H9 (cell line): Measurements from ENCODE around the gene COLEC12. TPM values are rescaled to one million over a fixed set of nuclear protein-coding genes. Genes with fewer than 3 reads are reported as not detected.

Experiments used
- DNase-seq: peaks from one replicate; pipeline ENCODE4 v3.0.0-alpha.2; 2017
- H2AFZ ChIP-seq: one replicate; pipeline ENCODE4 v1.6.1; 2013; ENCODE audit warnings: mild to moderate bottlenecking, low read length, control low read depth, moderate library complexity
- H2AK5ac ChIP-seq: 2 replicates; pipeline ENCODE4 v1.6.1; 2013; ENCODE audit warnings: low read length, control low read depth, mixed read lengths; ENCODE audit not compliant: insufficient read length
- H2BK120ac ChIP-seq: one replicate; pipeline ENCODE4 v1.6.1; 2013; ENCODE audit warnings: low read depth, mild to moderate bottlenecking, low read length, control low read depth, inconsistent platforms; ENCODE audit not compliant: poor library complexity, severe bottlenecking
- H2BK12ac ChIP-seq: 2 replicates; pipeline ENCODE4 v1.6.1; 2013; ENCODE audit warnings: low read length, control low read depth, mixed read lengths, low read depth; ENCODE audit not compliant: insufficient read length
- H2BK15ac ChIP-seq: 2 replicates; pipeline ENCODE4 v1.6.1; 2013; ENCODE audit warnings: low read depth, low read length, control low read depth
- H2BK20ac ChIP-seq: one replicate; pipeline ENCODE4 v1.6.1; 2013; ENCODE audit warnings: low read depth, mild to moderate bottlenecking, low read length, control low read depth, inconsistent platforms; ENCODE audit not compliant: poor library complexity, severe bottlenecking
- H2BK5ac ChIP-seq: 2 replicates; pipeline ENCODE4 v1.6.1; 2013; ENCODE audit warnings: low read length, control low read depth, mixed read lengths; ENCODE audit not compliant: insufficient read length
- H3K14ac ChIP-seq: 2 replicates; pipeline ENCODE4 v1.6.1; 2013; ENCODE audit warnings: low read length, control low read depth; ENCODE audit not compliant: insufficient read depth
- H3K18ac ChIP-seq: 2 replicates; pipeline ENCODE4 v1.6.1; 2013; ENCODE audit warnings: low read depth, mild to moderate bottlenecking, mixed read lengths, low read length, control low read depth; ENCODE audit not compliant: insufficient read length
- H3K23ac ChIP-seq: 2 replicates; pipeline ENCODE4 v1.6.1; 2013; ENCODE audit warnings: low read length, control low read depth, mixed read lengths, low read depth; ENCODE audit not compliant: insufficient read length
- H3K23me2 ChIP-seq: 2 replicates; pipeline ENCODE4 v1.6.1; 2013; ENCODE audit warnings: low read depth, mild to moderate bottlenecking, mixed read lengths, low read length, control low read depth; ENCODE audit not compliant: insufficient read length, poor library complexity, severe bottlenecking
- H3K27ac ChIP-seq: 2 replicates; pipeline ENCODE4 v1.5.1; 2013; ENCODE audit warnings: low read length, control low read depth, mixed read lengths, low read depth; ENCODE audit not compliant: insufficient read length
- H3K27me3 ChIP-seq: 2 replicates; pipeline ENCODE4 v1.6.1; 2013; ENCODE audit warnings: low read length, control low read depth, inconsistent platforms; ENCODE audit not compliant: insufficient read depth
- H3K4ac ChIP-seq: 2 replicates; pipeline ENCODE4 v1.6.1; 2013; ENCODE audit warnings: low read depth, mild to moderate bottlenecking, control low read depth, inconsistent platforms, low read length, moderate library complexity
- H3K4me1 ChIP-seq: 2 replicates; pipeline ENCODE4 v1.6.1; 2013; ENCODE audit warnings: low read length, control low read depth, inconsistent platforms; ENCODE audit not compliant: insufficient read depth
- H3K4me2 ChIP-seq: 2 replicates; pipeline ENCODE4 v1.6.1; 2013; ENCODE audit warnings: low read length, control low read depth, mixed read lengths; ENCODE audit not compliant: insufficient read length, insufficient read depth
- H3K56ac ChIP-seq: 2 replicates; pipeline ENCODE4 v1.6.1; 2013; ENCODE audit warnings: low read depth, mild to moderate bottlenecking, mixed read lengths, low read length, control low read depth; ENCODE audit not compliant: insufficient read length
- H3K79me1 ChIP-seq: 2 replicates; pipeline ENCODE4 v1.6.1; 2013; ENCODE audit warnings: low read depth, mild to moderate bottlenecking, moderate library complexity, low read length, control low read depth, inconsistent platforms; ENCODE audit not compliant: insufficient read depth, poor library complexity, severe bottlenecking
- H3K79me2 ChIP-seq: 2 replicates; pipeline ENCODE4 v1.6.1; 2013; ENCODE audit warnings: low read length, control low read depth, inconsistent platforms; ENCODE audit not compliant: insufficient read depth
- H3K9ac ChIP-seq: 2 replicates; pipeline ENCODE4 v1.6.1; 2013; ENCODE audit warnings: low read length, control low read depth, mixed read lengths; ENCODE audit not compliant: insufficient read length; ENCODE audit errors: extremely low read depth
- H3K9me3 ChIP-seq: one replicate; pipeline ENCODE4 v1.6.1; 2013; ENCODE audit warnings: low read depth, low read length, inconsistent platforms; ENCODE audit not compliant: control insufficient read depth
- H3T11ph ChIP-seq: one replicate; pipeline ENCODE4 v1.6.1; 2013; ENCODE audit warnings: mild to moderate bottlenecking, low read length, control low read depth, inconsistent platforms
- H4K20me1 ChIP-seq: one replicate; pipeline ENCODE4 v1.6.1; 2013; ENCODE audit not compliant: control insufficient read depth, insufficient read length, insufficient read depth
- H4K5ac ChIP-seq: 2 replicates; pipeline ENCODE4 v1.6.1; 2013; ENCODE audit warnings: low read depth, mild to moderate bottlenecking, mixed read lengths, low read length, control low read depth; ENCODE audit not compliant: insufficient read length
- H4K8ac ChIP-seq: replicated peaks from 2 replicates; pipeline ENCODE4 v1.6.1; 2013; ENCODE audit warnings: low read length, control low read depth, mixed read lengths, low read depth; ENCODE audit not compliant: insufficient read length
- H4K91ac ChIP-seq: 2 replicates; pipeline ENCODE4 v1.6.1; 2013; ENCODE audit warnings: low read depth, mild to moderate bottlenecking, moderate library complexity, mixed read lengths, low read length, control low read depth; ENCODE audit not compliant: insufficient read length
- H3K27ac Mint-ChIP-seq, 3 experiments: 2 replicates in 2 of 3; 3 replicates in 1 of 3; pipeline ENCODE4 v1.8.0; 2020 to 2021; ENCODE audit warnings: mixed read lengths in 3 of 3, mild to moderate bottlenecking in 1 of 3, moderate library complexity in 1 of 3
- H3K27me3 Mint-ChIP-seq: 2 replicates; pipeline ENCODE4 v1.8.0; 2021; ENCODE audit warnings: low read depth, mild to moderate bottlenecking, moderate library complexity, mixed read lengths
- H3K36me3 Mint-ChIP-seq, 3 experiments: 2 replicates in 2 of 3; 3 replicates in 1 of 3; pipeline ENCODE4 v1.8.0; 2020 to 2021; ENCODE audit warnings: low read depth in 3 of 3, mixed read lengths in 3 of 3; ENCODE audit not compliant: insufficient read depth in 1 of 3
- H3K4me1 Mint-ChIP-seq, 2 experiments: 2 replicates each; pipeline ENCODE4 v1.8.0; 2020; ENCODE audit warnings: mixed read lengths in 2 of 2
- H3K4me3 Mint-ChIP-seq, 2 experiments: 2 replicates in 1 of 2; 3 replicates in 1 of 2; pipeline ENCODE4 v1.8.0; 2020 to 2021; ENCODE audit warnings: mild to moderate bottlenecking in 2 of 2, mixed read lengths in 2 of 2, moderate library complexity in 1 of 2
- H3K9me3 Mint-ChIP-seq, 2 experiments: 2 replicates in 1 of 2; 3 replicates in 1 of 2; pipeline ENCODE4 v1.8.0; 2020; ENCODE audit warnings: mild to moderate bottlenecking in 2 of 2, mixed read lengths in 2 of 2, moderate library complexity in 1 of 2
- WGBS: extraction: QIAGEN DNeasy Blood & Tissue Kit; methylation state at CpG from one replicate; pipeline ENCODE4 v1.1.7; 2013; ENCODE audit warnings: missing lambda C conversion rate, low lambda C conversion rate, mixed read lengths; ENCODE audit not compliant: insufficient read length; ENCODE audit errors: extremely low coverage; 5-methylcytosine and 5-hydroxymethylcytosine counted together
- total RNA-seq: library from RNA; stranded (reverse); gene quantifications from 2 replicates; pipeline ENCODE4 v1.2.1, GENCODE V29; 2021
- TF ChIP-seq, protein P1 (sequence below): fragments of 200-600 bp; sonication (generic); conservative IDR thresholded peaks from 3 replicates; pipeline ENCODE4 v1.8.0; 2021; ENCODE audit warnings: antibody characterized with exemption, mild to moderate bottlenecking

Gene COLEC12
- total RNA-seq, 1 experiment from 2014 or later: 0.70 TPM

DNA sequence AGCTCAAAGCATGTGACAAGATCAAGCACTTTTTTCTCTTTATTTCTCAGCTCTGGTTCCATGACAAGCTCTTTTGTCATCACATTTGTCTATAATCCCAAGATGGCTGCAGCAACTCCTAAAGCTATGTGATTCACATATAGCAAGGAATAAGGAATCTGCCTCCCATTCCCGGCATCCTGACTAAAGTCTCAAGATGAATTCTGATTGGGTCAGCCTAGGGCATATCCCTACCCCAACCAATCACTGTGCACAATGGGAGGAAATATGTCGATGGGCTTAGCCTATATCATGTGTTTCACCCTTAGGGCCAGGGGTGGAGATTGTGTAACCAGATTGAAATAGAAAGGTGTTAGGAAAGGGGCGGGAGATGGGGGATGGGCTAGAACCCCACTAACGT is 23.1 kb upstream of the COLEC12 start:
- no peak overlapping the region for H3K27ac ChIP-seq
- H3K4me1 Mint-ChIP-seq: peaks cover 17 to 19% of the 10 kb centered on the region in 2 experiments
- H3K36me3 Mint-ChIP-seq: no peaks in the 10 kb centered on the region

More for the DNA sequence above, 23.1 kb upstream of the COLEC12 start:
- H3K9me3 Mint-ChIP-seq: peaks cover 0 to 3% of the 10 kb centered on the region in 2 experiments; a peak in 1 of 5 replicates
- Histone ChIP-seq H3K79me1 (no peaks in the 10 kb centered on the region), H3K27me3 (no peaks in the 10 kb centered on the region), H3K23me2 (no peaks in the 10 kb centered on the region), H3K18ac (no peak overlapping the region), H4K20me1 (no peaks in the 10 kb centered on the region), H3K23ac (no peak overlapping the region), H3K9ac (no peak overlapping the region), H3K4me2 (no peak overlapping the region), H4K5ac (no peak overlapping the region), H2BK120ac (no peak overlapping the region), H2BK20ac (no peak overlapping the region), H3T11ph (no peak overlapping the region), H3K56ac (no peak overlapping the region), H2BK12ac (no peak overlapping the region), H4K8ac (no peak overlapping the region), H3K4ac (no peak overlapping the region), H3K79me2 (no peaks in the 10 kb centered on the region), H2AFZ (no peak overlapping the region), H2BK15ac (no peak overlapping the region), H3K4me1 (no peaks in the 10 kb centered on the region), H4K91ac (no peak overlapping the region), H2AK5ac (no peak overlapping the region), H3K14ac (no peak overlapping the region), H3K9me3 (no peaks in the 10 kb centered on the region), H2BK5ac (no peak overlapping the region)
- no peak overlapping the region; a peak in 1 of 7 replicates for H3K27ac Mint-ChIP-seq
- no CpG with 5 or more reads among the region's 4 CpGs for WGBS
- DNase-seq: no peak
- TF ChIP-seq, protein P1, sequence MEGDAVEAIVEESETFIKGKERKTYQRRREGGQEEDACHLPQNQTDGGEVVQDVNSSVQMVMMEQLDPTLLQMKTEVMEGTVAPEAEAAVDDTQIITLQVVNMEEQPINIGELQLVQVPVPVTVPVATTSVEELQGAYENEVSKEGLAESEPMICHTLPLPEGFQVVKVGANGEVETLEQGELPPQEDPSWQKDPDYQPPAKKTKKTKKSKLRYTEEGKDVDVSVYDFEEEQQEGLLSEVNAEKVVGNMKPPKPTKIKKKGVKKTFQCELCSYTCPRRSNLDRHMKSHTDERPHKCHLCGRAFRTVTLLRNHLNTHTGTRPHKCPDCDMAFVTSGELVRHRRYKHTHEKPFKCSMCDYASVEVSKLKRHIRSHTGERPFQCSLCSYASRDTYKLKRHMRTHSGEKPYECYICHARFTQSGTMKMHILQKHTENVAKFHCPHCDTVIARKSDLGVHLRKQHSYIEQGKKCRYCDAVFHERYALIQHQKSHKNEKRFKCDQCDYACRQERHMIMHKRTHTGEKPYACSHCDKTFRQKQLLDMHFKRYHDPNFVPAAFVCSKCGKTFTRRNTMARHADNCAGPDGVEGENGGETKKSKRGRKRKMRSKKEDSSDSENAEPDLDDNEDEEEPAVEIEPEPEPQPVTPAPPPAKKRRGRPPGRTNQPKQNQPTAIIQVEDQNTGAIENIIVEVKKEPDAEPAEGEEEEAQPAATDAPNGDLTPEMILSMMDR: no peak
- H3K4me3 Mint-ChIP-seq: no peak overlapping the region
- H3K27me3 Mint-ChIP-seq: peaks cover 3% of the 10 kb centered on the region
